ENCODE results near the gene PLAGL1.

DNA sequence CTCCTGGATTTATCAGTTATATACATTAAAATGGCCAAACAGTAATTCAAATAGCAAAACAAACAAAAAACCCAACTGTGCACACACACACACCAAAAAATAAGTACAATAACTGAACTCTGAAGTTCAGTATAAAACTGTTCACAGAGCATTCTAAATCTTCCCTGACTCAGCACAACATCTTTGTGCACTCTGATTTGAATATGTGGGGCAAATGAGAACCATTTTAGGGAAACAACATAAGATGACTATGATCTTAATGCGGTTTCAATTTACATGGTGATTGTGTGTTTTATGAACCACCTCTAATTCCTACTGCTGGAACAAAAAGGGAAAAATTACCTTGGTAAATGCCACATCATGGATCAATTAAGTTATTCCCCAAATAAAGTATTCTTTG lies 41.7 kb downstream of the PLAGL1 start:
- TF ChIP-seq ESRRA (IDR thresholded peaks at IDR 0.05; ENCODE audit: borderline replicate concordance, low read length): no peak
- TF ChIP-seq, protein P1, sequence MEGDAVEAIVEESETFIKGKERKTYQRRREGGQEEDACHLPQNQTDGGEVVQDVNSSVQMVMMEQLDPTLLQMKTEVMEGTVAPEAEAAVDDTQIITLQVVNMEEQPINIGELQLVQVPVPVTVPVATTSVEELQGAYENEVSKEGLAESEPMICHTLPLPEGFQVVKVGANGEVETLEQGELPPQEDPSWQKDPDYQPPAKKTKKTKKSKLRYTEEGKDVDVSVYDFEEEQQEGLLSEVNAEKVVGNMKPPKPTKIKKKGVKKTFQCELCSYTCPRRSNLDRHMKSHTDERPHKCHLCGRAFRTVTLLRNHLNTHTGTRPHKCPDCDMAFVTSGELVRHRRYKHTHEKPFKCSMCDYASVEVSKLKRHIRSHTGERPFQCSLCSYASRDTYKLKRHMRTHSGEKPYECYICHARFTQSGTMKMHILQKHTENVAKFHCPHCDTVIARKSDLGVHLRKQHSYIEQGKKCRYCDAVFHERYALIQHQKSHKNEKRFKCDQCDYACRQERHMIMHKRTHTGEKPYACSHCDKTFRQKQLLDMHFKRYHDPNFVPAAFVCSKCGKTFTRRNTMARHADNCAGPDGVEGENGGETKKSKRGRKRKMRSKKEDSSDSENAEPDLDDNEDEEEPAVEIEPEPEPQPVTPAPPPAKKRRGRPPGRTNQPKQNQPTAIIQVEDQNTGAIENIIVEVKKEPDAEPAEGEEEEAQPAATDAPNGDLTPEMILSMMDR (IDR thresholded peaks at IDR 0.05): no peak
- TF ChIP-seq CHD4 (IDR thresholded peaks at IDR 0.05; ENCODE audit: borderline replicate concordance): no peak
- no peak for TF ChIP-seq EP300 (IDR thresholded peaks at IDR 0.05)
- TF ChIP-seq TP53 (CRISPR knock-in tag; IDR thresholded peaks at IDR 0.05): no peak
- TF ChIP-seq RNF2 (IDR thresholded peaks at IDR 0.05; ENCODE audit: borderline replicate concordance, low read depth): no peak
- no peak for TF ChIP-seq POLR2A (IDR thresholded peaks at IDR 0.05; ENCODE audit: low read length)
- TF ChIP-seq CEBPB (IDR thresholded peaks at IDR 0.05): no peak
- TF ChIP-seq RFX5 (IDR thresholded peaks at IDR 0.05): no peak
- TF ChIP-seq, protein P2, sequence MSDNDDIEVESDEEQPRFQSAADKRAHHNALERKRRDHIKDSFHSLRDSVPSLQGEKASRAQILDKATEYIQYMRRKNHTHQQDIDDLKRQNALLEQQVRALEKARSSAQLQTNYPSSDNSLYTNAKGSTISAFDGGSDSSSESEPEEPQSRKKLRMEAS (IDR thresholded peaks at IDR 0.05): no peak
- no peak for TF ChIP-seq RAD21 (conservative IDR thresholded peaks at IDR 0.05 in 1 of 2, IDR thresholded peaks at IDR 0.05 in 1 of 2)
- TF ChIP-seq, protein P3, sequence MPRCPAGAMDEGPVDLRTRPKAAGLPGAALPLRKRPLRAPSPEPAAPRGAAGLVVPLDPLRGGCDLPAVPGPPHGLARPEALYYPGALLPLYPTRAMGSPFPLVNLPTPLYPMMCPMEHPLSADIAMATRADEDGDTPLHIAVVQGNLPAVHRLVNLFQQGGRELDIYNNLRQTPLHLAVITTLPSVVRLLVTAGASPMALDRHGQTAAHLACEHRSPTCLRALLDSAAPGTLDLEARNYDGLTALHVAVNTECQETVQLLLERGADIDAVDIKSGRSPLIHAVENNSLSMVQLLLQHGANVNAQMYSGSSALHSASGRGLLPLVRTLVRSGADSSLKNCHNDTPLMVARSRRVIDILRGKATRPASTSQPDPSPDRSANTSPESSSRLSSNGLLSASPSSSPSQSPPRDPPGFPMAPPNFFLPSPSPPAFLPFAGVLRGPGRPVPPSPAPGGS (IDR thresholded peaks at IDR 0.05): no peak
- TF ChIP-seq NPAS2 (CRISPR knock-in tag; IDR thresholded peaks at IDR 0.05; ENCODE audit: borderline replicate concordance): no peak
- no peak for TF ChIP-seq GATA3 (IDR thresholded peaks at IDR 0.05; ENCODE audit: borderline replicate concordance)

All from A549 (cell line).